D721Med (cell line): ENCODE results near the gene SALL3.

Experiments used
- DNase-seq: peaks from one replicate; pipeline ENCODE4 v3.0.0; 2011; ENCODE audit warnings: low spot score; ENCODE audit not compliant: insufficient read length
- FAIRE-seq: peaks from 2 replicates; lab custom pipeline; 2011; peaks lifted over from hg19 to GRCh38; lab: Jason Lieb, UNC
- TF ChIP-seq, protein P1 (sequence below): IDR thresholded peaks from 2 replicates; pipeline ENCODE4 v1.5.1; 2012; ENCODE audit warnings: mild to moderate bottlenecking, control low read depth; ENCODE audit not compliant: insufficient read depth; ENCODE audit errors: missing control alignments

Gene SALL3

DNA sequence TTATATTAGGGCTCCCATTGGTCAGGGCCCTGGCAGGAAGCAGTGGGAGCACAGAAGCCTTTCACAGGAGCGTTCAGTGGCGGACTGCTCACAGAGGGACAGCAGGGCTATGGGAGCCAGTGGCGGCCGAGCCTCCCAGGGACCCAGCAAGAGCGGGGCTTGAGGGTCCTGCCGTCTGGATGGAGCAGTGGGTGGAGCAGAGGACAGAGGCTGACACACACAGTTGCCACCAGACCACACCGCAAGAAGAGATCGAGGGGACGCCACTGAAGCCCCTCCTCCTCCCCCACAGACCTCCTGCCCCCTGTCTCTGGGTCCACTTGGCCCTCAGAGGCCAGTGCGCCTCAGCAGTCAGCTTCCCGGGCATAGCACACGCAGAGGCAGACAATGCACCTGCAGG, 39.3 kb downstream of the SALL3 start:
- TF ChIP-seq, protein P1, sequence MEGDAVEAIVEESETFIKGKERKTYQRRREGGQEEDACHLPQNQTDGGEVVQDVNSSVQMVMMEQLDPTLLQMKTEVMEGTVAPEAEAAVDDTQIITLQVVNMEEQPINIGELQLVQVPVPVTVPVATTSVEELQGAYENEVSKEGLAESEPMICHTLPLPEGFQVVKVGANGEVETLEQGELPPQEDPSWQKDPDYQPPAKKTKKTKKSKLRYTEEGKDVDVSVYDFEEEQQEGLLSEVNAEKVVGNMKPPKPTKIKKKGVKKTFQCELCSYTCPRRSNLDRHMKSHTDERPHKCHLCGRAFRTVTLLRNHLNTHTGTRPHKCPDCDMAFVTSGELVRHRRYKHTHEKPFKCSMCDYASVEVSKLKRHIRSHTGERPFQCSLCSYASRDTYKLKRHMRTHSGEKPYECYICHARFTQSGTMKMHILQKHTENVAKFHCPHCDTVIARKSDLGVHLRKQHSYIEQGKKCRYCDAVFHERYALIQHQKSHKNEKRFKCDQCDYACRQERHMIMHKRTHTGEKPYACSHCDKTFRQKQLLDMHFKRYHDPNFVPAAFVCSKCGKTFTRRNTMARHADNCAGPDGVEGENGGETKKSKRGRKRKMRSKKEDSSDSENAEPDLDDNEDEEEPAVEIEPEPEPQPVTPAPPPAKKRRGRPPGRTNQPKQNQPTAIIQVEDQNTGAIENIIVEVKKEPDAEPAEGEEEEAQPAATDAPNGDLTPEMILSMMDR, result no peak
- FAIRE-seq, result no peak
- DNase-seq, result no peak

DNA sequence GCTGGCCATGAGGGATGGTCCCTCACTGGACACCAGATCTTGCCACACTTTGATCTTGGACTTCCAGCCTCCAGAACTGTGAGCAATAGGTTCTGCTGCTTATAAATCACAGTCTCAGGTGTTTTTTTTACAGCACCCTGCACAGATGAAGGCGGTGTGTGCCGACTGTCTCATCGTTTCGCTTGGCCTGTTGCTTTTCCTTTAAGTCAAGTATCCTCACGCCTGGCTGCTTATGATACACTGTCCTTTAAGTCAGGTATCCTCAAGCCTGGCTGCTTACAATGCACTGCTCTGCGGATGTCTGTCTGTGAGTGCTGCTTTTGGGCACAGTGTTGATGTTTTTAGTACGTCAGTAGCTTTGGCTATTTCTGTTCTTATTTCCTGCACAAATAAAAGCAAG, 40.3 kb downstream of the SALL3 start:
- FAIRE-seq (no peak), DNase-seq (no peak)
- TF ChIP-seq, protein P1, result no peak

DNA sequence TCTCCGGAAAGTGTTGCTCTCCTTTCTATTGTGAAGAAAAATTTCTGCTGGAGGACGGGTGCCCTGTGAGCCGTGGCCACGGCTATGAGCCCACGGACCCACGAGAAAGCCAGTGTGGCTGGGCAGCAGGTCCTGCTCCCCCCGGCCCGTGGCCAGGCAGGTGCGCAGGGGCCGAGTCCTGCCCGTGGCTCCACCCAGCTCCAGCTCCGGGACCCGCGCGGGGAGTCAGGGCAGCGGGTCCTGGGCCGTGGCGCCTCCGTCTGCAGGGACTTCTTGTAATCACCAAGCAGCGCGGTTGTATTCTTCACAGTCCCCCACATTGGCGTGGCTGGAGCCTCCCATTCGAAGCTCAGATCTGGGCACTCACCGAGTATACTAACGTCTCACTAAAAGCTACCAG, 43.0 kb downstream of the SALL3 start:
- DNase-seq, result no peak

DNA sequence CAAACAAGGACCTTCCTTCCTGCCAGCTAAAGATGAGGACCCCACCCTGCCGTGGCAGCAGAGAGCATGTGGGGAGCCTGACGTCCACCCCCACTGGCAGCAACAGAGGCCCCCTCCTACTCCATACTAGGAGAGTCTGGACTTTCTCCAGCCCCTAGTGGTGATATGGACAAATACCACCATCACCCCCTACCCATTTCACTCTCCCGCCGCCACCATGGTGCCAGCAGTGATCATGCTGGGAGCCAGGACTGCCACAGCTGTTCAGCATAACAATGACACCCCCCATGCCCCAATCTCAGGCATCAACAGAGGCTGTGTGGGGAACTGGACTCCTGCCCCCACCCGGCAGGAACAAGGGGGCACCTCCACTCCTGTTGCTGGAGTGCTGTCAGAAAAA, 46.9 kb downstream of the SALL3 start:
- FAIRE-seq (no peak), DNase-seq (no peak)
- TF ChIP-seq, protein P1, result no peak

More for the DNA sequence above, 43.0 kb downstream of the SALL3 start:
- FAIRE-seq, result no peak
- TF ChIP-seq, protein P1, result no peak

DNA sequence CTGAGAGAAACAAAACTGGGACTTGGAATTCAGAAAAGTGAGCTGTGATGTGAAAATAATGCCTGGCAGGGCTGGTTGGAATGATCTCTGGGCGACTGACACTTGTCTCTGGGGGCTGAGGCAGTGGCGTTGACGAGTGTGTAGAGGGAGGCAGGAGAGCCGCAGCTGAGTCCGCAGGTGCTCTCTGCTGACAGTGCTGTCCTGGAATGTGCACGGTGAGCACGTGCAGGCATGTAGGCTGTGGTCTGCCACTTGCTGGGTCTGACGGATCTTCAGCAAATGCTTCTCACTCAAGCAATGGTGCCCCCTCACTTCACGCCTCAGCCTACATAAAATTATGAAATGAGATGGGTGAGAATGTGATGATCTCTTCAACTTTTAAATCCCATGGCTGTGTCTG, 51.1 kb downstream of the SALL3 start:
- TF ChIP-seq, protein P1, result no peak
- no peak for FAIRE-seq
- no peak for DNase-seq

DNA sequence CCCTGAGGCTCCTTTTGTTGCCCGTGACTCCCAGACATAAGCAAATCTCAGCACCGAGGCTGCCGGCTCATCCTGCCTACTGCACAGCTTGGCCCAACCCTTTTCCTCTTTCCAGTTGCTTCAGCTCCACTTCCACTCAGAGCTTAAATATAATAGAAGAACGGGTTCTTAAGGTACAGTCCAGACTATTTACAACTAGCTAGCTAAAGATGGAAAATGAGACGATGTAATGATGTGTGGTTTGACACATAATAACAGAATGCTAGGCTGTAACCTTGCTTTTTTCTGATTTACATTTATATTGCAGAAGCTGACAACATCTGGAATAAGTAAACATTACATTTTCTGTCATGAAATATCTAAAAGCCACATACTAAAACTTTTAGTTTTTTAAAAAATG, 62.7 kb downstream of the SALL3 start:
- peak; percentile 25 for FAIRE-seq

DNA sequence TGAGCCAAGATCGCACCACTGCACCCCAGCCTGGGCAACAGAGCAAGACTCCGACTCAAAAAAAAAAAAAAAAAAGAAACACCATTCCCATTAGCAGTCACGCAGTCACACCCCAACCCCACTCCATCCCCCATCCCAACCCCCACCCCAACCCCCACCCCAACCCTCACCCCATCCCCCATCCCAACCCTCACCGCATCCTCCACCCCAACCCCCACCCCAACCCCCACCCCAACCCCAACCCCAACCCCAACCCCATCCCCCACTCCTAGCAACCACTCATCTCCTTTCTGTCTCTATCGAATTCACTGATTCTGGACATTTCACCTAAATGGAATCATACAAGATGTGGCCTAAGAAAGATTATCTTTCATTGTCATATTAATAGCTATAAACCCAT, 63.7 kb downstream of the SALL3 start:
- TF ChIP-seq, protein P1, result no peak
- no peak for DNase-seq
- FAIRE-seq, result no peak

More for the DNA sequence above, 62.7 kb downstream of the SALL3 start:
- DNase-seq, result no peak
- TF ChIP-seq, protein P1, result no peak
